KOPT-K1 (cell line): ENCODE measurements around the gene DEAF1.

Source experiments
- H3K27ac ChIP-seq: fragments of 200-600 bp; sonication (generic); 2 replicates; pipeline ENCODE4 v1.5.1; 2016; ENCODE audit warnings: antibody characterized with exemption, mild to moderate bottlenecking, low read depth, low read length; ENCODE audit not compliant: poor library complexity, severe bottlenecking
- H3K36me3 ChIP-seq: fragments of 200-600 bp; sonication (generic); 2 replicates; pipeline ENCODE4 v1.5.1; 2017; ENCODE audit warnings: antibody characterized with exemption, mild to moderate bottlenecking, low read length, moderate library complexity; ENCODE audit not compliant: insufficient read depth
- H3K9me3 ChIP-seq: fragments of 200-600 bp; sonication (generic); 2 replicates; pipeline ENCODE4 v1.5.1; 2017; ENCODE audit warnings: antibody characterized with exemption, low read length, mild to moderate bottlenecking; ENCODE audit not compliant: insufficient read depth, poor library complexity, severe bottlenecking

The DEAF1 gene

DNA sequence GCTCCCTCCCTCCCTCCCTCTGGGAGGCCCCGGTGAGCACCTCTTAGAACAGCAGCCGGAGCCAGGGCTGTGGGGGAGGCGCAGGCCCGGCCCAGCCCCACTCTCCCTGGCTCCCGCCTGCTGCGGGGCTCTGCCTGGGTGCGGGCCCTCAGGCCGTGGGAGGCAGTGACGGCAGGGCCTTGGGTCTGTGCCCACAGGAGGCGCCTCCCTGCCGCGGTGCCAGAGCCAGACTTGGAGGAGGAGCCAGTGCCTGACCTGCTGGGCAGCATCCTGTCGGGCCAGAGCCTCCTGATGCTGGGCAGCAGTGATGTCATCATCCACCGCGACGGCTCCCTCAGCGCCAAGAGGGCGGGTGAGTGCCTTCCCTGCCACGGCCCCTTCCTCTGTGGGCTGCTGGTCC, 88.8 kb downstream of the DEAF1 start:
- no peak overlapping the region for H3K27ac ChIP-seq
- H3K9me3 ChIP-seq = no peaks in the 10 kb centered on the region
- H3K36me3 ChIP-seq = peaks cover 100% of the 10 kb centered on the region

DNA sequence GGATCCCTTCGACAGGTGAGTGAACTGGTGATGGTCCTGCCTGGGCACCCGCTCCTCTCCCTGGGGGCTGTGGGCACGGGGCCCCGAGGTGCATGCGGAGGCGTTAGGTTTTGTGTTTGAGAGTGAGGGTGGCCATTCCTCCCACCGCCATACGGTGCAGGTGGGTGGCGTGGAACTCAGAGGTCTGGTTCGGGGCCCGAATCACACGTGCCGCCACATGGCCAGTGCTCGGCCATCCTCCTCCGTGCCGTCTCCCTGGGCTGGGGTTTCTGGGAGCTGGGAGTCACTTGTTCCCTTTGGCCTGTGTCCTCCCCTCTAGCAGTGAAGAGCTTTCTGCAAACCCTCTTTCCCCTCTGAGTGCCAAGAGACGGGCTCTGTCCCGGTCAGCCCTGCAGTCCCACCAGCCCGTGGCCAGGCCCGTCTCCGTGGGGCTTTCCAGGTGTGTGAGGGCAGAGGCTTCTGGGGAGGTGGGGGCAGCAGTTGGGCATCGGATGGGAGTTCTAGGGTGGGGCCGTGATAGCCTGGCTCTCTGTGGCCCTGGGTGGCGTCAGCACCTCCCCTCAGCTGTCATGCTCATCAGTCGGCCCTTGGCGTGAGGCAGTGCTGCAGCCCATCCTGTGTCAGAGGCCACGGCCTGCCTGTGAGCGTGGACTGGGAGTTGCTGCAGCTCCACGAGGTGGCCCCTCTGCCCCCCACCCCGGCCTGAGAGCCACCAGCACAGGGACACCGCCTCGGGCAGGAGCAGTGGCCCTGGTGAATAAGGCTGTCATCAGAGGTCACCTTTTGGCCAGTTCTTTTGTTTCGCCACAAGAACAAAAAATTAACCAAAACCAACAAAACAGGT, 89.5 kb downstream of the DEAF1 start:
- no peak overlapping the region for H3K27ac ChIP-seq

GRCh38 chr11:603154-603553, 91.9 kb downstream of the DEAF1 start:
- Histone ChIP-seq H3K27ac (no peak overlapping the region), H3K36me3 (peaks cover 99% of the 10 kb centered on the region)

More for the DNA sequence above, 89.5 kb downstream of the DEAF1 start:
- Histone ChIP-seq H3K9me3 (no peaks in the 10 kb centered on the region), H3K36me3 (peaks cover 100% of the 10 kb centered on the region)

DNA sequence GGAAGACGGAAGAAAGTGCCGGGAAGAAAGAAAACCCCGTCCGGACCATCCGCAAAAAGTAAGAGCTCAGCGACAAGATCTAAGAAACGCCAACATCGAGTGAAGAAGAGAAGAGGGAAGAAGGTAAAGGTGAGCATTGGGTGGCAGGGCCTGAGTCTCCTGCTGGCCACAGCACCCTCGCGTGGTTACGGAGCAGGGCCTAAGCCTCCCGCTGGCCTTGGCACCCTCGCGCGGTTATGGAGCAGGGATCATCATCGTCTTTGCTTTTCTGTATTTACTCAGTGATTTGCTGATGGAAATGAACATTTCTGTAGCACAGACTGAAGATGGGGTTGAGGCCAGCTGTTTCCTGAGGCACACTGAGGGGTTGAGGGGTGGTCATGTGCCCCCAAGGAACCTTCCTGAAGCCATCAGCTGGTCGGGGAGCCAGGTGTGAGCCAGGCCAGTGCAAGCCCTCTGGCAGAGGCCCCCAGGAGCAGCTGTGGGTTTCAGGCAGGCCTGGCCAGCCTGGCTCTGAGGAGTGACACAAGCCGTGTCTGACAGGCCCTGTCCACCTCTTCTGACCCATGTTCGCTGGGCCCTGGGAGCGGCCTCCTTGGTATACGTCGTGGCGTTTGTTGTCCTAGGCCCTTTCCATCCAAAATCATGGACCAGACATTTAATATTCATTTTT, 93.3 kb downstream of the DEAF1 start:
- Histone ChIP-seq H3K36me3 (peaks cover 99% of the 10 kb centered on the region), H3K9me3 (no peaks in the 10 kb centered on the region), H3K27ac (no peak overlapping the region)

More at GRCh38 chr11:603154-603553, 91.9 kb downstream of the DEAF1 start:
- H3K9me3 ChIP-seq = no peaks in the 10 kb centered on the region

- Histone ChIP-seq H3K36me3 (peaks cover 99% of the 10 kb centered on the region), H3K27ac (no peak overlapping the region), H3K9me3 (no peaks in the 10 kb centered on the region)
These were observed 96.9 kb downstream of the DEAF1 start for GRCh38 chr11:598005-598680.

DNA sequence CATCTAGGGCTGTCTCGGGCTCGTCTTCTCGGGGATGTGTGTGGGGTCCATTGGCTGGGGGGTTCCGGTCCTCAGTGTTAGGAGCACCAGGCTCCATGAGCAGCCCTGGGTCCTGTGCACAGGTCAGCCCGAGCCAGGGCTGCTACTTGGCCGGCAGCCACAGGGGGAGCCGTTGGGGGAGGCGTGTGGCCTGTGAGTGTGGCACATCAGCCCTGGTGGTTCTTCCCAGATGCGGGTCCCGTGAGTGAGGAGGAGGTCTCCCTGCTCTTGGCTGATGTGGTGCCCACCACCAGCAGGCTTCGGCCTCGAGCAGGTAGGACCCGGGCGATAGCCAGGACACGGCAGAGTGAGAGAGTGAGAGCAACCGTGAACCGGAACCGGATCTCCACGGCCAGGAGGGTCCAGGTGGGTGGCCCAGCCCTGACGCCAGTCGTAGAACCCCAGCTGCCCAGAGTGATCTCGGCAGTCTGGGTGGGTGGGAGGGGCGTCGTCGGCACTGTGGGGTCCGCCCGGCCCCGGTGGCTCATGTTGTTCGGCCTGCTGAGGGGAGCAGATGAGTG, 97.8 kb downstream of the DEAF1 start:
- Histone ChIP-seq H3K9me3 (no peaks in the 10 kb centered on the region), H3K36me3 (peaks cover 99% of the 10 kb centered on the region)

GRCh38 chr11:596374-596773, 98.6 kb downstream of the DEAF1 start:
- Histone ChIP-seq H3K9me3 (no peaks in the 10 kb centered on the region), H3K27ac (no peak overlapping the region), H3K36me3 (peaks cover 99% of the 10 kb centered on the region)

More for the DNA sequence above, 97.8 kb downstream of the DEAF1 start:
- H3K27ac ChIP-seq = no peak overlapping the region

DNA sequence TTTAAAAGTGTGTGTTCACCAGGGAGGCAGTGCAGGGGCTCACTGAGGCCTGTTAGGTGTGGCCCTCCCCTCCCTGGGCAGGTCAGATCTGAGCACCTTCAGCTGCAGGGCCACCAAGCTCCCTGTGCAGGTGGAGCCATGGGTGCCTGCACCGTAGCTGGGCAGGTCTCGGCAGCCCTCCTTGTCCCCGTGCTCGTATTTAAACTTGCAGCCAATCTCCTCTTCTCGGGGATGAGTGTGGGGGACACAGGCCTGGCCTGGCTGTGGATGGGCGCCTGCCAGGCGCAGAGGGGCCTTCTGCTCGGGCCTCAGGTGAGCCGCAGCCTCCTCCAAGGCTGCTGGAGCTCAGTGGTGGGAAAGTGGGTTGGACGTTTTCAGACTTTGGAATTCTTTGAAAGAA, 99.6 kb downstream of the DEAF1 start:
- no peak overlapping the region for H3K27ac ChIP-seq
- H3K9me3 ChIP-seq = no peaks in the 10 kb centered on the region
- H3K36me3 ChIP-seq = peaks cover 99% of the 10 kb centered on the region
